Measurements from ENCODE around the gene TERF2IP. TPM values are rescaled to one million over a fixed set of nuclear protein-coding genes. Genes with fewer than 3 reads are reported as not detected.
A peak's percentile ranks its signal among the peaks of the same experiment; 100 is the strongest.

TERF2IP gene
- total RNA-seq, 4 donors from 2014 or later = 42.2 to 67.1 (median 55.8) TPM

DNA sequence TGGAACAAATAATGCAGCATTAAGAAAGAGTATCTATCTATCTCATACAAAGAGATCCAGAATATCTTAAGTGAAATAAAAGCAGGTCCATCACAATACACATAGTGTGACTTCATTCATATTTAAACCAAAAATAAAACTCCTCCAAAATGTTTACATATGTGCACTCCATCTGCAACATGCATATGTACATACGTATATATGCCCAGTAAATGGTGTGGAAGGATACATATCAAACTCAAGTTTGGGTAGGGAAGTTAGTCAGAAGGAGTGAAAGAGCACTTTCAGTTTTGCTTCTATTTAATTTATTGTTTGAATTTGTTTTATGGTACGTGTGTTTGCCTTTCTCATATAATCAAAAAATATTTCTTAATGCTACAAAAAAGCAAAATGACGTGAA is 12.5 kb upstream of the TERF2IP start:
- Histone ChIP-seq H3K27me3 (no peaks in the 10 kb centered on the region), H3K9me3 (no peaks in the 10 kb centered on the region), H3K4me1 (no peaks in the 10 kb centered on the region), H3K4me3 (no peak overlapping the region), H3K27ac (no peak overlapping the region), H3K36me3 (peaks cover 99% of the 10 kb centered on the region)
- TF ChIP-seq POLR2AphosphoS5 (IDR thresholded peaks at IDR 0.05) (no peak), POLR2A (IDR thresholded peaks at IDR 0.05) (no peak), EP300 (IDR thresholded peaks at IDR 0.05) (no peak)
- TF ChIP-seq, protein P1, sequence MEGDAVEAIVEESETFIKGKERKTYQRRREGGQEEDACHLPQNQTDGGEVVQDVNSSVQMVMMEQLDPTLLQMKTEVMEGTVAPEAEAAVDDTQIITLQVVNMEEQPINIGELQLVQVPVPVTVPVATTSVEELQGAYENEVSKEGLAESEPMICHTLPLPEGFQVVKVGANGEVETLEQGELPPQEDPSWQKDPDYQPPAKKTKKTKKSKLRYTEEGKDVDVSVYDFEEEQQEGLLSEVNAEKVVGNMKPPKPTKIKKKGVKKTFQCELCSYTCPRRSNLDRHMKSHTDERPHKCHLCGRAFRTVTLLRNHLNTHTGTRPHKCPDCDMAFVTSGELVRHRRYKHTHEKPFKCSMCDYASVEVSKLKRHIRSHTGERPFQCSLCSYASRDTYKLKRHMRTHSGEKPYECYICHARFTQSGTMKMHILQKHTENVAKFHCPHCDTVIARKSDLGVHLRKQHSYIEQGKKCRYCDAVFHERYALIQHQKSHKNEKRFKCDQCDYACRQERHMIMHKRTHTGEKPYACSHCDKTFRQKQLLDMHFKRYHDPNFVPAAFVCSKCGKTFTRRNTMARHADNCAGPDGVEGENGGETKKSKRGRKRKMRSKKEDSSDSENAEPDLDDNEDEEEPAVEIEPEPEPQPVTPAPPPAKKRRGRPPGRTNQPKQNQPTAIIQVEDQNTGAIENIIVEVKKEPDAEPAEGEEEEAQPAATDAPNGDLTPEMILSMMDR (IDR thresholded peaks at IDR 0.05) = no peak
- no peak for DNase-seq (ENCODE audit: low spot score in 2 of 2)
- WGBS = 74% methylated on average over 3 of the region's 3 CpGs

DNA sequence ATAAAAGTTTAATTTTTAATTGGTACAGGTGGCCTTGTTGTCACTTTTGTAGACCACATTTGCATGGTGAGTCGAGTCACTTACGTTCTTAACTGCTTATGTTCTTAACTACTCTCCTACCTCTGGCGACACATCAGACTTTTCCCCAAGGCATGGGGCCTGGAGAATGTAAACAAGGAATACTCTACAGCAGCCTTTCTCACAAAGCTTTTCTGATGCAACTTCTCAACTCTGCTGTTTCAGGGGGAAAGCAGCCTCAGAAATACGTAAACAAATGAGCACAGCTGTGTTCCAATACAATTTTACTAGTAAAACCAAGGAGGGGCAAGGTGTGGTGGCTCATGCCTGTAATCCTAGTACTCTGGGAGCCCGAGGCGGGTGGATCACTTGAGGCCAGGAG is 7.0 kb upstream of the TERF2IP start:
- H3K36me3 ChIP-seq = peaks cover 72% of the 10 kb centered on the region
- H3K4me1 ChIP-seq = peaks cover 16% of the 10 kb centered on the region
- TF ChIP-seq POLR2AphosphoS5 (IDR thresholded peaks at IDR 0.05) (no peak), POLR2A (IDR thresholded peaks at IDR 0.05) (no peak), EP300 (IDR thresholded peaks at IDR 0.05) (no peak)
- TF ChIP-seq, protein P1 (IDR thresholded peaks at IDR 0.05) = no peak
- 88% methylated on average over 6 of the region's 6 CpGs for WGBS
- H3K27ac ChIP-seq = no peak overlapping the region
- no peak overlapping the region for H3K4me3 ChIP-seq
- H3K9me3 ChIP-seq = no peaks in the 10 kb centered on the region
- no peaks in the 10 kb centered on the region for H3K27me3 ChIP-seq
- no peak for DNase-seq (ENCODE audit: low spot score in 2 of 2)

DNA sequence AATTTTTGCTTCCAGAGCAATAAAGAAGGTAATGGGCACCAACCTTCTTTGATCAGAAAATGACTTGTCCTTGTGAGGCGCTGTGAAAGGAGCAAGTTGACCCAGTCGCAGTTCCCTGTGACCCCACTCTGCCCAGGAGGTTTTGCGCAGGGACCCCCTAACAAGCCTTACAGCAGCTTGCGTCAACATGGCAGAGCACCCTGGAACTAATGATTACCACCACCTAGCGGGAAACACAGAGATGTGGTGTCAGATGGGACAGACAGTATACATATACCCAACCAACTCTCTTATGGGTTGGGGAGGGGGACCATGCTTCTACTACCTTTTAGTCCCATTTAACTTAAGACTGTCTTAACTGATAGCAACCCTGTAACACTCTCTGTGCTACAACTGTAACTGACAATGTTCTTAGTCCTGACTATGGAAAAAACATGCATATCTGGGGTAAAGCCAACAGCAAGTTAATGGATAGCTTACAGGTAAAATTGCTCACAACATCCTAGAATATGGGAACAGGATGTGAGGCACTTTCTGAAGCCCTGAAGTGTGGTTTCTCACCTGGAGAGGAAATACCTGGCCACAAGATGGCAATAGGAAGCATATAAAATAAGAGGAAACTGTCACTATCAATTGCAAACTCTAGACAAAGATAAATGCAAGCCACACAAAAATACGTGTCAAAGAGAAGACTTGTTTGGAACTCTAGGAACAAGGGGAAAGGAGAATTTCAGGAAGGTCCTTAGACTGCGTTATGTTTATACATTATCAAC is 3.1 kb upstream of the TERF2IP start:
- Histone ChIP-seq H3K9me3 (no peaks in the 10 kb centered on the region), H3K4me1 (peaks cover 28% of the 10 kb centered on the region), H3K36me3 (peaks cover 35% of the 10 kb centered on the region), H3K27ac (no peak overlapping the region), H3K27me3 (no peaks in the 10 kb centered on the region), H3K4me3 (no peak overlapping the region)
- no peak for DNase-seq (ENCODE audit: low spot score in 2 of 2)
- WGBS = 80% methylated on average over 7 of the region's 7 CpGs
- no peak for TF ChIP-seq POLR2AphosphoS5 (IDR thresholded peaks at IDR 0.05)
- TF ChIP-seq, protein P1 (IDR thresholded peaks at IDR 0.05) = no peak
- TF ChIP-seq POLR2A (IDR thresholded peaks at IDR 0.05) = no peak
- TF ChIP-seq EP300 (IDR thresholded peaks at IDR 0.05) = no peak

DNA sequence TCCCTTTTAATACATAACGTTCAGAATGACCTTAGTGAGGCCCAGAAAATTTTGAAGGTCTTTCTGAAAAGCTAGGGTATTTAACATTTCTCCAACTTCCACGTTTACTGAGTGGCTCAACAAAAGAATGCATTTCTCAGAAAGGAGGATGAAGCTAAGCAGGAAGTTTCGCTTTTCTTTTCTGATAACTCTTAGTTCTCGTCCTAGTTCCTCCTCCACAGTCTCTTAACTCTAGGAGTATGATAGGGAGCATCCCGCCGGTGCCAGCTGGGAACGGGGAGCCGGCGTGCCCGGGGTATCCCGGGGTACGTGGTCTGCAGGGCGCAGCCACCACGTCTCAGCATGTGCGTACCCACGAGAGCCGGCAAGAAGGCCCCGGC is 471 bp upstream of the TERF2IP start:
- 0% methylated on average over 15 of the region's 18 CpGs for WGBS
- H3K27me3 ChIP-seq = no peaks in the 10 kb centered on the region
- DNase-seq (ENCODE audit: low spot score in 2 of 2) = no peak
- H3K27ac ChIP-seq = peak overlapping the region; percentile 99
- H3K4me1 ChIP-seq = peaks cover 53% of the 10 kb centered on the region
- H3K9me3 ChIP-seq = no peaks in the 10 kb centered on the region
- peak overlapping the region; percentile 96 for H3K4me3 ChIP-seq
- TF ChIP-seq, protein P1 (IDR thresholded peaks at IDR 0.05) = no peak
- TF ChIP-seq EP300 (IDR thresholded peaks at IDR 0.05) = no peak
- TF ChIP-seq POLR2AphosphoS5 (IDR thresholded peaks at IDR 0.05) = no peak
- no peak for TF ChIP-seq POLR2A (IDR thresholded peaks at IDR 0.05)
- H3K36me3 ChIP-seq = peaks cover 11% of the 10 kb centered on the region

DNA sequence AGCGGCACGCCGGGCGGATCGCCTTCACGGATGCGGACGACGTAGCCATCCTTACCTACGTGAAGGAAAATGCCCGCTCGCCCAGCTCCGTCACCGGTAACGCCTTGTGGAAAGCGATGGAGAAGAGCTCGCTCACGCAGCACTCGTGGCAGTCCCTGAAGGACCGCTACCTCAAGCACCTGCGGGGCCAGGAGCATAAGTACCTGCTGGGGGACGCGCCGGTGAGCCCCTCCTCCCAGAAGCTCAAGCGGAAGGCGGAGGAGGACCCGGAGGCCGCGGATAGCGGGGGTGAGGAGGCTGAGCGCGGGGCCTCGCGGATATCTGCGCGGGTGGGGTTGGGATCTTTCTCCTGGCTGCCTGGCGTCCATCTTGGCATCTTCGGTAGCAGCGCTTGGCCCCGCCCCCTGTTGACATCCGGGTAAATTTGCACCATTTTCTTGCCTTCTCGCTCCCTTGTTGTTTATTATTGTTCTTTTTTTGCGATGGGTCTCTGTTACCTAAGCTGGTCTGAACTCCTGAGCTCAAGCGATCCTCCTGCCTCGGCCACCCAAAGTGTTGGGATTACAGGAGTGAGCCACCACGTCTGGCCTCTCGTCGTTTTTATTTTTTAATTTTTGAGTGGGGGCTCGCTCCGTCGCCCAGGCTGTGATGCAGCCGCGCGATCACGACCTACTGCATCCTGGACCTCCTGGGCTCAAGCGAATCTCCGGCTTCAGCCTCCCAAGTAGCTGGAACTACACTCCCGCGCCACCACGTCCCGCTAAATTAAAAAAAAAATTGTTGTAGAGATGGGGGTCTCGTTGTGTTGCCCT is 898 bp downstream of the TERF2IP start:
- no peaks in the 10 kb centered on the region for H3K9me3 ChIP-seq
- TF ChIP-seq, protein P1 (IDR thresholded peaks at IDR 0.05) = no peak
- peak in 1 of 2 donors; percentile 10 for TF ChIP-seq POLR2A (IDR thresholded peaks at IDR 0.05)
- no peak for TF ChIP-seq EP300 (IDR thresholded peaks at IDR 0.05)
- peak in 1 of 3 donors; percentile 3 for TF ChIP-seq POLR2AphosphoS5 (IDR thresholded peaks at IDR 0.05)
- WGBS = 1% methylated on average over 32 of the region's 62 CpGs
- H3K36me3 ChIP-seq = peaks cover 7% of the 10 kb centered on the region
- H3K4me1 ChIP-seq = peaks cover 67% of the 10 kb centered on the region
- peak overlapping the region; percentile 99 for H3K27ac ChIP-seq
- H3K4me3 ChIP-seq = peak overlapping the region; percentile 96
- no peaks in the 10 kb centered on the region for H3K27me3 ChIP-seq
- DNase-seq (ENCODE audit: low spot score in 2 of 2) = peak; percentile 91 to 93

Data from suprapubic skin (tissue), 4 donors.